Stimulated activated CD8-positive, alpha-beta memory T cell treated with anti-CD3 and anti-CD28 coated beads, Interleukin-2, amount 100 ng/mL, for 48 hours (primary cell): ENCODE results near the gene TMEM175.

Source experiments
- DNase-seq, 2 donors: peaks; one replicate each; pipeline ENCODE4 v3.0.0-alpha.2; 2020; ENCODE audit warnings: low read depth in 2 of 2

The TMEM175 gene

GRCh38 chr4:898869-899555, 33.2 kb upstream of the TMEM175 start:
- no peak for DNase-seq

- no peak for DNase-seq
Observed at GRCh38 chr4:899556-899906, 32.7 kb upstream of the TMEM175 start.

GRCh38 chr4:900073-900472, 32.2 kb upstream of the TMEM175 start:
- DNase-seq: no peak

- DNase-seq: no peak
Observed at GRCh38 chr4:900721-901120, 31.5 kb upstream of the TMEM175 start.

- DNase-seq: no peak
Observed at GRCh38 chr4:901192-901910, 30.9 kb upstream of the TMEM175 start.

- no peak for DNase-seq
Observed at GRCh38 chr4:903066-904046, 28.9 kb upstream of the TMEM175 start.

GRCh38 chr4:905485-906338, 26.5 kb upstream of the TMEM175 start:
- no peak for DNase-seq

- no peak for DNase-seq
Observed at GRCh38 chr4:906339-907102, 25.7 kb upstream of the TMEM175 start.

- DNase-seq: no peak
Observed at GRCh38 chr4:907103-907400, 25.2 kb upstream of the TMEM175 start.

GRCh38 chr4:907691-908425, 24.4 kb upstream of the TMEM175 start:
- no peak for DNase-seq

GRCh38 chr4:909131-909571, 23.1 kb upstream of the TMEM175 start:
- DNase-seq: no peak

GRCh38 chr4:909821-910220, 22.4 kb upstream of the TMEM175 start:
- DNase-seq: no peak

- DNase-seq: no peak
Observed at GRCh38 chr4:910366-911091, 21.7 kb upstream of the TMEM175 start.

GRCh38 chr4:911221-911751, 21.0 kb upstream of the TMEM175 start:
- no peak for DNase-seq

- DNase-seq: no peak
Observed at GRCh38 chr4:911871-912490, 20.3 kb upstream of the TMEM175 start.

- DNase-seq: no peak
Observed at GRCh38 chr4:912548-913279, 19.5 kb upstream of the TMEM175 start.

GRCh38 chr4:913280-913618, 19.0 kb upstream of the TMEM175 start:
- no peak for DNase-seq

- DNase-seq: no peak
Observed at GRCh38 chr4:914531-914930, 17.7 kb upstream of the TMEM175 start.
